ENCODE measurements around the gene BTNL2. TPM values are rescaled to one million over a fixed set of nuclear protein-coding genes. Genes with fewer than 3 reads are reported as not detected.
A peak's percentile ranks its signal among the peaks of the same experiment; 100 is the strongest.

The BTNL2 gene
- total RNA-seq, 1 donor from 2014 or later = not detected

DNA sequence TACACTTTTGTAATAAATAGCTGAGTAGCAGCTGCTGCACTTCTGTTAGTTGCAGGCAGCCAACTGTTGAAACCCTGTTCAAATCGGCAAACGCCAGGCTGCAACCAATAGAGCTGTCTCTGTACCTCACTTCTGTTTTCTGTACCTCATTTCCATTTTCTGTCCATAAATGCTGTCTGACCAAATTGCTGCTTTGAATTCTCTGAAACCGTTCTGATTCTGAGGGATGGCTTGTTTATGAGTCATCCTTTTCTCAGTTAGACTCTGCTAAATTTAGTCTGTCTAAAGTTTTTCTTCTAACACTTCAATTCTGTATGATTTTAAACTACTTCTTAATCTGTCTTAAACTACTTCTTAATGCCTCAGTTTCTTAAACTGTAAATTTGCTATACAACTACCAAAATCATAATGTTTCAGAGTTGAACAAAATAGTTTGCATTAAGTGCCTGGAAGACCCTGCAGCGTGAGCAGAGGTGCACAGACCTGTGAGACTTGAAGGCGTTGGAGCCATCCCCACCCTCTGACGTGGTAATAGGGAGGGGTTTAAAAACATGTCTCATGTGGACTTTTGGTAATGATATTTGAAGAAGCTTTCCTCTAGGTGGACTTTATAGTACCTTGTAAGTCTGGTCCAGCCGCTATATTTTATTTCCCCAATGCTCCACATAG, 9.6 kb downstream of the BTNL2 start:
- TF ChIP-seq EZH2 (IDR thresholded peaks at IDR 0.05) (no peak), CTCF (IDR thresholded peaks at IDR 0.05) (no peak), EZH2phosphoT487 (IDR thresholded peaks at IDR 0.05) (no peak)
- Histone ChIP-seq H3F3A (ENCODE audit: low read depth) (no peaks in the 10 kb centered on the region), H3K9me3 (ENCODE audit: low read depth) (no peaks in the 10 kb centered on the region), H3K4me3 (no peak overlapping the region), H3K27ac (no peak overlapping the region), H3K4me1 (no peaks in the 10 kb centered on the region), H4K20me1 (ENCODE audit: low read depth) (no peaks in the 10 kb centered on the region), H3K36me3 (no peaks in the 10 kb centered on the region), H2AFZ (replicated peaks) (no peak overlapping the region), H3K9ac (no peak overlapping the region), H3K79me2 (ENCODE audit: low read depth) (no peaks in the 10 kb centered on the region), H3K4me2 (no peak overlapping the region), H3K27me3 (no peaks in the 10 kb centered on the region)
- Mint-ChIP-seq H3K27ac (no peak overlapping the region), H3K27me3 (ENCODE audit: insufficient read depth, low read depth) (peaks cover 4% of the 10 kb centered on the region), H3K4me1 (peaks cover 7% of the 10 kb centered on the region), H3K9me3 (peaks cover 2% of the 10 kb centered on the region), H3K36me3 (no peaks in the 10 kb centered on the region), H3K4me3 (no peak overlapping the region)
- DNase-seq (ENCODE audit: low spot score) = no peak

GRCh38 chr6:32396028-32396427, 11.0 kb downstream of the BTNL2 start:
- no peak for TF ChIP-seq EZH2phosphoT487 (IDR thresholded peaks at IDR 0.05)
- TF ChIP-seq CTCF (IDR thresholded peaks at IDR 0.05) = no peak
- no peak for TF ChIP-seq EZH2 (IDR thresholded peaks at IDR 0.05)
- peaks cover 4% of the 10 kb centered on the region for H3K27me3 Mint-ChIP-seq (ENCODE audit: insufficient read depth, low read depth)
- no peak overlapping the region for H3K27ac ChIP-seq

GRCh38 chr6:32393665-32394420, 13.1 kb downstream of the BTNL2 start:
- no peak overlapping the region for H3K4me3 ChIP-seq
- no peaks in the 10 kb centered on the region for H3K4me1 ChIP-seq
- H3F3A ChIP-seq (ENCODE audit: low read depth) = no peaks in the 10 kb centered on the region
- peaks cover 7% of the 10 kb centered on the region for H3K4me1 Mint-ChIP-seq
- no peak for TF ChIP-seq EZH2phosphoT487 (IDR thresholded peaks at IDR 0.05)
- TF ChIP-seq EZH2 (IDR thresholded peaks at IDR 0.05) = no peak
- TF ChIP-seq CTCF (IDR thresholded peaks at IDR 0.05) = no peak
- no peaks in the 10 kb centered on the region for H3K9me3 ChIP-seq (ENCODE audit: low read depth)
- no peak overlapping the region for H3K4me3 Mint-ChIP-seq
- no peaks in the 10 kb centered on the region for H3K27me3 ChIP-seq
- peaks cover 4% of the 10 kb centered on the region for H3K27me3 Mint-ChIP-seq (ENCODE audit: insufficient read depth, low read depth)
- H3K36me3 ChIP-seq = no peaks in the 10 kb centered on the region
- no peaks in the 10 kb centered on the region for H3K79me2 ChIP-seq (ENCODE audit: low read depth)
- no peaks in the 10 kb centered on the region for H3K9me3 Mint-ChIP-seq
- no peaks in the 10 kb centered on the region for H4K20me1 ChIP-seq (ENCODE audit: low read depth)
- H3K4me2 ChIP-seq = no peak overlapping the region
- peak overlapping the region; percentile 10 for H2AFZ ChIP-seq (replicated peaks)
- H3K36me3 Mint-ChIP-seq = no peaks in the 10 kb centered on the region
- no peak overlapping the region for H3K9ac ChIP-seq
- no peak for DNase-seq (ENCODE audit: low spot score)
- H3K27ac ChIP-seq = no peak overlapping the region
- no peak overlapping the region for H3K27ac Mint-ChIP-seq

More at GRCh38 chr6:32396028-32396427, 11.0 kb downstream of the BTNL2 start:
- H3K4me3 ChIP-seq = no peak overlapping the region
- no peaks in the 10 kb centered on the region for H3K27me3 ChIP-seq
- no peaks in the 10 kb centered on the region for H3K36me3 ChIP-seq
- H3K9me3 ChIP-seq (ENCODE audit: low read depth) = no peaks in the 10 kb centered on the region
- Mint-ChIP-seq H3K4me3 (no peak overlapping the region), H3K36me3 (no peaks in the 10 kb centered on the region), H3K9me3 (peaks cover 2% of the 10 kb centered on the region), H3K27ac (no peak overlapping the region), H3K4me1 (peaks cover 7% of the 10 kb centered on the region)
- H3K79me2 ChIP-seq (ENCODE audit: low read depth) = no peaks in the 10 kb centered on the region
- no peak for DNase-seq (ENCODE audit: low spot score)
- H4K20me1 ChIP-seq (ENCODE audit: low read depth) = no peaks in the 10 kb centered on the region
- no peaks in the 10 kb centered on the region for H3F3A ChIP-seq (ENCODE audit: low read depth)
- no peaks in the 10 kb centered on the region for H3K4me1 ChIP-seq
- H2AFZ ChIP-seq (replicated peaks) = no peak overlapping the region
- no peak overlapping the region for H3K4me2 ChIP-seq
- no peak overlapping the region for H3K9ac ChIP-seq

Data from neural progenitor cell (in vitro differentiated cells).